Esophagus muscularis mucosa (tissue), 3 donors: ENCODE results near the gene MTG2.

ENCODE experiments used
- POLR2A ChIP-seq: fragments of 450-650 bp; IDR thresholded peaks from one replicate; pipeline ENCODE4 v1.6.1; 2017; ENCODE audit warnings: antibody characterized with exemption, moderate library complexity, mild to moderate bottlenecking, low read depth
- POLR2AphosphoS5 ChIP-seq, 2 donors: sonication (generic); formaldehyde crosslinking; IDR thresholded peaks; one replicate each; pipeline ENCODE4 v1.6.1; 2017; ENCODE audit warnings: antibody characterized with exemption in 2 of 2
- TF ChIP-seq, protein P1 (sequence below), 3 experiments: fragments of 200-600 bp in 2 of 3; fragments of 450-650 bp in 1 of 3; sonication (generic) in 2 of 3; IDR thresholded peaks; one replicate each; pipeline ENCODE4 v1.5.1; 2017 to 2019; ENCODE audit warnings: antibody characterized with exemption in 3 of 3, mild to moderate bottlenecking in 2 of 3, moderate library complexity in 1 of 3

DNA sequence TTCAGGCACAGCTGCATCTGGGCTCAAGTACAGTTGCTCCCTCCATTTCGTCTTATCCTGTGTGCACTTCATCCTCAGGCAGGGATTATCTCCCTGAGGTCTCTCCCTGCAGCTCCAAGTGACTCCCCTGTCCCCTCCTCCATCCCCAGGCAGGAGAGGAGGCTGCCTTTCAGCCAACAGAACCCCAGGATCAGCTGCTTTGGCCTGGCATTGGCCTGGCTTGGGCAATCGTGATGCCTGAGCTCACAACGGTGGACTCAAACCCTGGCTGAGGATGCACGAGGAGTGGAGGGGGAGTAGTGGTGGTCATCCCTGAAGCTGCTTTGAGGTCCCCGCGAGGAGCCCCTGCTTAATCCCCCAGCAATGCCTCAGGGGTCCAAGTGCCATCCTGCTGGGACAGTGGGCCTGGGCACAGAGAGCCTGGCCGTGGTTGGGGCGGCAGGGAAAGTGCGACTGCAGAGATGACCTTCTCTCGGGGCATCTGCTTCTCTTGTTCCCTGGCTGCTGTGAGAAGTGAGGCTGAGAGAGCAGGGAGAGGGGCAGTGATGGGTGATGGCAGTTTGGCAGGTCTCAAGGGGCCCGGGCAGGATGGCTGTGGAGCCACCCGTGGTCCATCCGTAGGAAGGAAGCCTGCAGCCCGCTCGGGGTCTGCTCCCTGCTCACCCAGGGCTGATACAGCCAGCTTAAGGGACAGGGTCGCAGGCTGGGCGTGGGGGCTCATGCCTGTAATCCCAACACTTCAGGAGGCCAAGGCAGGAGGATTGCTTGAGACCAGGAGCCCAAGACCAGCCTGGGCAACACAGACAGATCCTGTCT, 43.2 kb downstream of the MTG2 start:
- TF ChIP-seq POLR2AphosphoS5 (IDR thresholded peaks at IDR 0.05) (no peak), POLR2A (no peak)
- TF ChIP-seq, protein P1, sequence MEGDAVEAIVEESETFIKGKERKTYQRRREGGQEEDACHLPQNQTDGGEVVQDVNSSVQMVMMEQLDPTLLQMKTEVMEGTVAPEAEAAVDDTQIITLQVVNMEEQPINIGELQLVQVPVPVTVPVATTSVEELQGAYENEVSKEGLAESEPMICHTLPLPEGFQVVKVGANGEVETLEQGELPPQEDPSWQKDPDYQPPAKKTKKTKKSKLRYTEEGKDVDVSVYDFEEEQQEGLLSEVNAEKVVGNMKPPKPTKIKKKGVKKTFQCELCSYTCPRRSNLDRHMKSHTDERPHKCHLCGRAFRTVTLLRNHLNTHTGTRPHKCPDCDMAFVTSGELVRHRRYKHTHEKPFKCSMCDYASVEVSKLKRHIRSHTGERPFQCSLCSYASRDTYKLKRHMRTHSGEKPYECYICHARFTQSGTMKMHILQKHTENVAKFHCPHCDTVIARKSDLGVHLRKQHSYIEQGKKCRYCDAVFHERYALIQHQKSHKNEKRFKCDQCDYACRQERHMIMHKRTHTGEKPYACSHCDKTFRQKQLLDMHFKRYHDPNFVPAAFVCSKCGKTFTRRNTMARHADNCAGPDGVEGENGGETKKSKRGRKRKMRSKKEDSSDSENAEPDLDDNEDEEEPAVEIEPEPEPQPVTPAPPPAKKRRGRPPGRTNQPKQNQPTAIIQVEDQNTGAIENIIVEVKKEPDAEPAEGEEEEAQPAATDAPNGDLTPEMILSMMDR (IDR thresholded peaks at IDR 0.05) = no peak
